Central memory CD8-positive, alpha-beta T cell (primary cell): ENCODE results near the gene HECTD4.
"Not testable (repeated sequence)": the region's sequence is repeated elsewhere in the genome, so short reads cannot be mapped to it uniquely, and the experiment has no call there.

Source experiments
- ATAC-seq: fragments of 150-1000 bp; cut with Tn5 transposase; replicated peaks from 2 replicates; pipeline ENCODE4 v1.10.0; 2022; ENCODE audit warnings: mild to moderate bottlenecking, moderate FRiP score, moderate number of reproducible peaks; ENCODE audit not compliant: poor library complexity, severe bottlenecking; ENCODE audit errors: extremely low read depth
- DNase-seq, 2 donors: peaks; one replicate each; pipeline ENCODE4 v3.0.0; 2021; ENCODE audit warnings: low spot score in 2 of 2
- H3K27ac Mint-ChIP-seq: one replicate; pipeline ENCODE4 v1.8.0; 2022; ENCODE audit warnings: low read depth, mild to moderate bottlenecking, moderate library complexity, mixed read lengths
- H3K27me3 Mint-ChIP-seq: one replicate; pipeline ENCODE4 v1.8.0; 2022; ENCODE audit warnings: mixed read lengths
- H3K36me3 Mint-ChIP-seq: one replicate; pipeline ENCODE4 v1.8.0; 2022; ENCODE audit warnings: mild to moderate bottlenecking, moderate library complexity, mixed read lengths; ENCODE audit not compliant: insufficient read depth
- H3K4me1 Mint-ChIP-seq: one replicate; pipeline ENCODE4 v1.8.0; 2022; ENCODE audit warnings: mixed read lengths
- H3K4me3 Mint-ChIP-seq: one replicate; pipeline ENCODE4 v1.8.0; 2022; ENCODE audit warnings: mild to moderate bottlenecking, moderate library complexity, mixed read lengths
- H3K9me3 Mint-ChIP-seq: one replicate; pipeline ENCODE4 v1.8.0; 2022; ENCODE audit warnings: mixed read lengths

HECTD4 gene

DNA sequence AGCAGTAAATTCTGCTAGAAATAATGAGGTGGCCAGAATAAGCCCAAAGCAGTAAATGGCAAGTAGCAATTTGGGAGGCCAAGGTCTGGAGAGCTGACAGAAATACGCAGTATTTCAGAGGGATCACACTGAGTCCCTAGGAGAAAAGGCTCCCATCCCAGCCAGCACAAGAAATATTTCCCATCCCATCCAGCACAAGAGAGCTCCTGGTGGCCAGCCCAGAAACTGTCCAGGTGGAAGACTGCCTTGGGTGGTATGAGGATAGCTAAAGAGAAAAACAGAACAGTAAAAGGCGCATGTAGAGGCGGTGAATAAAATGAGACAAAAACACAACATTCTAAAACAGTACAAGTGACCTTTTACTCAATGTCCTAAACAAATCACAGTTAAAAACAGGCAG lies 120.7 kb downstream of the HECTD4 start:
- no peaks in the 10 kb centered on the region for H3K4me1 Mint-ChIP-seq
- H3K27me3 Mint-ChIP-seq: no peaks in the 10 kb centered on the region
- DNase-seq (no peak), ATAC-seq (no peak)
- no peak overlapping the region for H3K27ac Mint-ChIP-seq
- H3K9me3 Mint-ChIP-seq: no peaks in the 10 kb centered on the region
- peaks cover 27% of the 10 kb centered on the region for H3K36me3 Mint-ChIP-seq
- no peak overlapping the region for H3K4me3 Mint-ChIP-seq

DNA sequence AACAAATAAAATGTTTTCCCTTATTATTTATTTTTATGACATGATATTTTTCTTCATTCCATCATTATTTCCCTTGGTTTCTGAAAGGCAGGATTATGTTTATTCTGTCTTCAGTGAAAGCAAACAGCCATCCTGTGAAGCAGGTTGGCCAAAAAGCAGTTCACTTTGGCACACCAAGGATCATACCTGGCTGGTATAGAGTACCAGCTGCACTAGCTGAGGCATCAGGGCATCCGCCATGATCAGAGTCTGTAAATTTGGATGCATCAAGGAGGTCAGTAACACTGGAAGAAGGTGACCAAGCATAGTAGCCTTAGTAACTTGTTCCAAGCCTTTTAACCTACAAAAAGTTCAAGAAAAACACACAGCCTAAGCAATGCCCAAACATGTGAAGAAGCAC lies 123.3 kb downstream of the HECTD4 start:
- DNase-seq (no peak), ATAC-seq (no peak)
- Mint-ChIP-seq H3K36me3 (peaks cover 26% of the 10 kb centered on the region), H3K27me3 (no peaks in the 10 kb centered on the region), H3K27ac (no peak overlapping the region), H3K4me1 (no peaks in the 10 kb centered on the region), H3K9me3 (no peaks in the 10 kb centered on the region), H3K4me3 (no peak overlapping the region)

DNA sequence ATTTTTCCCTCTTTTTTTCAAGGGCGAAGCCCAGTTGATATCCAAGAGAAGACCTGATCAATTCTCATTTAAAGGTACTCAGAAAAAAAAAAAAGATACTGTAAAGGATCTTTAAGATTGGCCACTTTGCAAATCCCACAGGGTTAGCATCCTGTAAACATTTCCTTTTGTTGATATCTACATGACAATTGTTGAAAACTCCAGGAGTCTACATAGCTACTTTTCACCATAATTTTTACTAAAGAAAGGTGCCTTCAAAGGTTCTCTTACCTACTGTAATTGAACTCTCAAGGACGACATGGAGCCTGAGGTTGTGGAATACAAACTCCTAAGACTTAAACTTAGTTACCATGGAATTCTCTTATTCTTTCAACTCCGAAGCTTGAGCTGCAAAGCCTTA lies 125.5 kb downstream of the HECTD4 start:
- ATAC-seq: no peak
- no peak for DNase-seq
- H3K9me3 Mint-ChIP-seq: no peaks in the 10 kb centered on the region
- H3K27ac Mint-ChIP-seq: no peak overlapping the region
- no peaks in the 10 kb centered on the region for H3K27me3 Mint-ChIP-seq
- peaks cover 37% of the 10 kb centered on the region for H3K36me3 Mint-ChIP-seq
- H3K4me1 Mint-ChIP-seq: no peaks in the 10 kb centered on the region
- no peak overlapping the region for H3K4me3 Mint-ChIP-seq

DNA sequence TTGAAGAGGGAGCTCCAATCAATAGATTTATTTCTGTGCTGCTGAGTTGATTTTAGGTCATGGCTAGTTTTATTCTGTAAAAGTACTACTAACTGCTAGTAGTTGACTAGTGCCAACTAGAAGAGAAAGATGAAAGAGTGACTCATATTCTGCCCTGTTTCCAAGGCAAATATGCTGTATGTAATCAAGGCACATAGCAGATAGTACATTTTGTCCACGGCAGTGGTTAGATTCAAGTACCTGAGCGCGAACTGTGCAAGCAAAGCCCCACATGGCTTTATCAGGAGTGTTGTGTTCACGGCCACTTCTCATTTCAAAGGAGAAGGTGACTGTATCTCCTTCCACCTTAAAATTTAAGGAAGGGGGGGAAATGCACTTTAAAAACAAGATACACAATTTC lies 130.0 kb downstream of the HECTD4 start:
- Mint-ChIP-seq H3K27ac (no peak overlapping the region), H3K4me3 (no peak overlapping the region), H3K36me3 (peaks cover 21% of the 10 kb centered on the region), H3K4me1 (no peaks in the 10 kb centered on the region), H3K9me3 (no peaks in the 10 kb centered on the region), H3K27me3 (no peaks in the 10 kb centered on the region)
- DNase-seq (no peak), ATAC-seq (no peak)

DNA sequence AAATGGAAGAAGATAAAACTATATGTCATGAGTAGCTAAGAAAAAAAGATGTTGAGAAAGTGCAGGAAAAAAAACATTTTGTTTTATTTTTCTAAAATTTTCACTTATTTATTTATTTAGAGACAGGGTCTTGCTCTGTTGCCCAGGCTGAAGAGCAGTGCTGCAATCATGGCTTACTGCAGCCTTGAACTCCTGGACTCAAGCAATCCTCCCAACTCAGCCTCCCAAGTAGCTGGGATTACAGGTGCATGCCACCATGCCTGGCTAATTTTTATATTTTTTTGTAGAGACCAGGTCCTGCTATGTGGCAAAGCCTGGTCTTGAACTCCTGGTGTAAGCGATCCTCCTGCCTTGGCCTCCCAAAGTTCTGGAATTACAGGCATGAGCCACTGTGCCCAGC lies 137.3 kb downstream of the HECTD4 start:
- not testable (repeated sequence) for H3K27ac Mint-ChIP-seq

DNA sequence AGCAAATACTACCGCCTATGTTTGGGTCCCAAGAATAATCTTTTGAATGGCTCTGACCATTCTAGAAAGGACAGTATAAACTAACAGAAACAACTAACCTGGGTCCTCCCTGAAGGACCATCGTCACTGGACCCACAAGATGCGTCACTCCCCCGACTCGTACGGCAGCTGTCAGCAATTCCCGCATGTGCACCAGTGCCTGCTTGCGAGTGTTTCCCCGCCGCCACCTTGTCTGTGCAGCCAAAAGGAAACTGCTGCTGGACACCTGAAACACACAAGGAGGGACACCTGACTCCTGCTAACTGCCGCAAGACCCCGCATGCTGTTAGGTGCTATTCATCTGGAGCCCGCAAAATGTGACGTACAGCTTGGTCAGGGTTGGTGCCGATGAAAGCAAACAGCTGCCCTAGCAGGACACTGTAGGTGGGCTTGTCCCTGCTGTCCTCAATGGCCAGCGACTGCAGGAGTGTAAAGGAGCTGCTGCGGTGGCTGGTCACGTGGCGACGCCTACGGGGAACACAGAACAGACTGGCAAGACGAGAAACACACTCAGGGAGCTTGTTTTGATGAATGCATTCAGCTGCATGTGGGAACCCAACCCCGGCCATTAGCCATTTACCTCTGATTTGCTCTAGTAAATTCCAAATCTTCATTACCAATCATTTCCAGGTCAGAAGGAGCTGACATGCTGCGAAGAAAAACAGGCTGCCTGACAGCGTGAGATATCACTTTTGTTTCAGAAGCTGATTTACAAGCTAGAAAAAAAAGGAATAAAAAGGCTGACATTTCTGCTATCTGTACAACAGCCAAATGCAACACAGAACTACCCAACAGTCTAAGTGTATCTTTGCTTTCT lies 138.7 kb downstream of the HECTD4 start:
- no peaks in the 10 kb centered on the region for H3K4me1 Mint-ChIP-seq

More for the DNA sequence above, 137.3 kb downstream of the HECTD4 start:
- H3K27me3 Mint-ChIP-seq, ATAC-seq, H3K9me3 Mint-ChIP-seq, H3K4me3 Mint-ChIP-seq, DNase-seq, H3K4me1 Mint-ChIP-seq: not testable (repeated sequence)
- peaks cover 26% of the 10 kb centered on the region for H3K36me3 Mint-ChIP-seq

DNA sequence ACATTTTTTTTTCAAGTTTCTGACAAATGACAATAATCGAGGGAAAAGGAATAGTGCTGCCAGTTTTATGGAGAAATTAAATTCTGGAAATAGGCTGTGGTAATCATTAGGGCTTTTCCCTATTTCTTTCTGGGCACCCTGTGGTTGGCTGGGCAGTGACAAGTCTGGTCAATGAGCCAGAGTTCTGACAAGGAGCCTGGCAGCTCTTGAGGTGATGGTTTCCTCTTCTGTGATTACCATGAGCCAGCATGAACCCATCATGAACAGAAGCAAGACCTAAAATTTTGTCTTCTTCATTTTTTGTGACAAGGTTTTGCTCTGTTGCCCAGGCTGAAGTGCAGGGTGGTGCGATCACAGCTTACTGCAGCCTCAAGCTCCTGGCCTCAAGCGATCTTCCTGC lies 141.1 kb downstream of the HECTD4 start:
- H3K4me1 Mint-ChIP-seq: no peaks in the 10 kb centered on the region
- ATAC-seq (no peak), DNase-seq (no peak)
- no peak overlapping the region for H3K4me3 Mint-ChIP-seq
- H3K36me3 Mint-ChIP-seq: peaks cover 39% of the 10 kb centered on the region
- no peaks in the 10 kb centered on the region for H3K9me3 Mint-ChIP-seq
- no peaks in the 10 kb centered on the region for H3K27me3 Mint-ChIP-seq
- H3K27ac Mint-ChIP-seq: peak overlapping the region; percentile 53

More for the DNA sequence above, 138.7 kb downstream of the HECTD4 start:
- Mint-ChIP-seq H3K9me3 (no peaks in the 10 kb centered on the region), H3K36me3 (peaks cover 34% of the 10 kb centered on the region), H3K27ac (no peak overlapping the region), H3K27me3 (no peaks in the 10 kb centered on the region), H3K4me3 (no peak overlapping the region)
- no peak for ATAC-seq
- no peak for DNase-seq

DNA sequence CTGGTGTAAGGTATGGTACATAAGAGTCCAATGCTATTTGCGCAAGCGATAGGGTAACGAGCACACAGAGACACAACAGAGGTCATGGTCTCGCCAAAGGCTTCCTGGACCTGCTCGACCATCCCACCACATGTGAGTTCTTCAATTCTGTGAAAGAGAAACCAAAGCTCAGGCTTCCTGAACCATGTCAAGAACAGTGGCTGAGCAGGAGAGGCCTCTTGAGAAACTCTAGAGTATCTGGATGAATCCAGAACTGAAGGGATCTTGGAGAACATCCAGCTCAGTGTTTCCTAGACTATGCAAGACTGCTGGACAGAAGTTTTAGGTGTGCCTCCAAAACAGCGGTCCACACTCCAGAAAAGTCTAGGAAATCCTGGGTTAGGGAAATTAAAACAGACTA lies 142.3 kb downstream of the HECTD4 start:
- no peaks in the 10 kb centered on the region for H3K27me3 Mint-ChIP-seq
- H3K36me3 Mint-ChIP-seq: peaks cover 46% of the 10 kb centered on the region
- ATAC-seq (no peak), DNase-seq (no peak)
- H3K4me3 Mint-ChIP-seq: no peak overlapping the region
- H3K27ac Mint-ChIP-seq: no peak overlapping the region
- no peaks in the 10 kb centered on the region for H3K4me1 Mint-ChIP-seq
- H3K9me3 Mint-ChIP-seq: no peaks in the 10 kb centered on the region

DNA sequence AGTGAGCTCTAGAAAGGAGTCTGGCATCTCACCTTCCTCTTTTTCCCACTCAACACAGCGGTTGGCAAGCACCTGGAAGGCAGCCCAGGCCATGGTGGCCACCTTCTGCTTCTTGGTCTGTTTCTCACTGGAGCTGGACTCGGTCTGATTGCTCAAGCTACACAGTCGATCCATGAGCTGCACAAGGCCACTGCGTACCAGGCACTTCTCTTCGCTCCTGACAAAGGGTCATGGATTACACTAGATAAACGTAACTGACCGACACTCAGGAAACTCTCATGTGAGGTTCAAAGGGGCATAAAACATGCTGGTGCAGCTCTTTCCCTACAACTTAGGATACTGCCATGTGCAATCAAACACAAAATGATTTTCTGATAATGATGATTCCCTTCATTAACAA lies 143.2 kb downstream of the HECTD4 start:
- Mint-ChIP-seq H3K36me3 (peaks cover 51% of the 10 kb centered on the region), H3K4me1 (no peaks in the 10 kb centered on the region), H3K9me3 (no peaks in the 10 kb centered on the region)

DNA sequence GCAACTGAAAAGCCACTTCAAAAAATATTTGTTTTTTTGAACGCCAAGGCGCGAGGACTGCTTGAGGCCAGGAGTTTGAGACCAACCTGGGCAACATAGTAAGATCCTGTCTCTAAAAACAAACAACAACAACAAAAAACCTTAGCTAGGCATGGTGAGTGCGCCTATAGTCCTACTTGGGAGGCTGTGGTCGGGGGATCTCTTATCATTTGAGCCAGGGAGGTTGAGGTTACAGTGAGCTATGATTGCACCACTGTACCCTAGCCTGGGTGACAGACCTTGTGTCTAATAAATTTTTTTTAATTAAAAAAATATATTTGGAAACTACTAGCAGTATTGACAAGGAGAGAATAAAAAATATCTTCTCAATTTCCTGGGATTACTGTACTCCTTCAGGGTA lies 143.8 kb downstream of the HECTD4 start:
- Mint-ChIP-seq H3K36me3 (peaks cover 52% of the 10 kb centered on the region), H3K4me1 (no peaks in the 10 kb centered on the region), H3K9me3 (no peaks in the 10 kb centered on the region), H3K27me3 (no peaks in the 10 kb centered on the region), H3K27ac (no peak overlapping the region), H3K4me3 (no peak overlapping the region)
- ATAC-seq (no peak), DNase-seq (no peak)

More for the DNA sequence above, 143.2 kb downstream of the HECTD4 start:
- Mint-ChIP-seq H3K27ac (no peak overlapping the region), H3K27me3 (no peaks in the 10 kb centered on the region), H3K4me3 (no peak overlapping the region)
- ATAC-seq (no peak), DNase-seq (no peak)

DNA sequence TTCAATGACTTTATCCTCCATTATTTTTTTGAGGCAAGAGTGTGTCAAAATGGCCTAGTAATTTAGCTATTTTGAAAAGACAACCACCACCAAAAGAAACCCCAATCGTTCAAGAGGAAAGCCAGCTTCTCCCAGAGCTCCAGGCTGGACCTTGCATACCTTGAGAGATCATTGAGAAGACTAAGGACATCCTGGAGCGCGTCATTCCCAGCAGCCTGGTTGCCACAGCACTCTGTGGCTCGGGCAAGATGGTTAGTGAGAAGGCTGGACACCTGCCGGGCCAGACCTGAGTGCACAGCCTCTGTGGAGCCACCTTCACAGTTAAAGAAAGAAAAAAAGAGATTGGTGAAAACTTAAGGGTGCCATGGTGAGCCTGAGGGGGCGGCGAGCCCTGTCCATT lies 145.4 kb downstream of the HECTD4 start:
- no peaks in the 10 kb centered on the region for H3K9me3 Mint-ChIP-seq
- DNase-seq (no peak), ATAC-seq (no peak)
- no peaks in the 10 kb centered on the region for H3K4me1 Mint-ChIP-seq
- H3K36me3 Mint-ChIP-seq: peaks cover 45% of the 10 kb centered on the region
- no peaks in the 10 kb centered on the region for H3K27me3 Mint-ChIP-seq
- H3K27ac Mint-ChIP-seq: no peak overlapping the region
- H3K4me3 Mint-ChIP-seq: no peak overlapping the region

DNA sequence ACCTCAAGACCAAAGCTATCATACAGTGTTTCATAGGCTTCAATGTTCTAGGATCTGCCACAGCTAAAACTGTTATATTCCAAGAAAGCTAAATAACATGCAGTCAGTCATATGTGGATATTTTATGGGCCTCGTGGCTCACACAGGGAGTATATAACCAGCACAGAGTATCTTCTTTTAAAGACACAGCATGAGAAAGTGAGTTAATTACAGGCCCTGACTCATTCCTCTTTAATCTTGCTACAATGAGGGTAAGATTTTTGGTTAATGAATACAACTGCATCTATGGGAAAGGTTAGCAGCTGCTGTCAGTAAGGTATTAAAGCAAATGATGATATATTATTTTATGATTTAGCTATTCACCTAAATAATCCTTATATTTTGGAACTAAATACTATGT lies 145.8 kb downstream of the HECTD4 start:
- Mint-ChIP-seq H3K27me3 (no peaks in the 10 kb centered on the region), H3K27ac (peak overlapping the region; percentile 10), H3K36me3 (peaks cover 43% of the 10 kb centered on the region), H3K4me1 (no peaks in the 10 kb centered on the region), H3K4me3 (no peak overlapping the region), H3K9me3 (no peaks in the 10 kb centered on the region)
- no peak for DNase-seq
- no peak for ATAC-seq

DNA sequence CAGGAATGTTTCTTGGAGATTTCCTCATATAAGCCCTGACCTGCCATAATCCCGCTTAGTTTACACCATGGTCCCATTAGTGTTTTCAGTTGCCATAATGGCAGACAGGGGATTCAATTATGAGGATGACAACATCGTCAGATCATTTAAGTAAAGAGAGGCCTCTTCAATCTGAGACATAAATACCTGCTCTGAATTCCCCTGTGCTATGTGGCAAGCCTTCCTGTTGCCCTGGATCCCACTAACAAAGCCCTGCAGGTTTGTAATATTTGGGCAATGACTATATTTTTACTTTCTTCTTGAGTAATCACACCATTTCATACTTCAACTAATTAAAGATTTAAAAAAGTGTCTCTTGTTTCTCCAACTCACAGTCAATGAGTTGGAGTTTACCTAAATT lies 147.9 kb downstream of the HECTD4 start:
- H3K4me1 Mint-ChIP-seq: no peaks in the 10 kb centered on the region
- DNase-seq (no peak), ATAC-seq (no peak)
- no peaks in the 10 kb centered on the region for H3K27me3 Mint-ChIP-seq
- no peak overlapping the region for H3K27ac Mint-ChIP-seq
- no peaks in the 10 kb centered on the region for H3K9me3 Mint-ChIP-seq
- peaks cover 52% of the 10 kb centered on the region for H3K36me3 Mint-ChIP-seq
- no peak overlapping the region for H3K4me3 Mint-ChIP-seq
